ENCODE measurements around the gene MOGAT3. TPM values are rescaled to one million over a fixed set of nuclear protein-coding genes. Genes with fewer than 3 reads are reported as not detected.

The MOGAT3 gene
- total RNA-seq, 2 experiments from 2014 or later, result not detected

DNA sequence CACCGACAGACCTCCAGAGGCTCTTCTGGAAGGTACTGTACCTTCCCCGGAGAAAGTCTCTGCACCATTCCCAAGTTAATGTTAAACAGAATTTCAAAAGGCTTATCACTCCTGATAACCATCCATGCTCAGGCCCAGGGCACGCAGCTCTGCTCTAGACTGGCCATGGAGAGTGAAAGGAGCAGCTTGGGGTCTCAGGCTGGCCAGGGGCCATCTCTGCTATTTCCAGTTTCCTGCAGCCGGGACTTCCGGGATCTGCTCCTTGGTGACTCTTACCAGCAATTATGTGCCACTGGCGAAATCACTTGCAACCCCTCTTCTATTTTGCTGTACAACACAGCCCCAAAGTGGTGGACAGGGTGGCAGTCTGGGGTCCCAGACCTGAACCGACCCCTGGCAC lies 30.8 kb upstream of the MOGAT3 start:
- Mint-ChIP-seq H3K4me3 (no peak overlapping the region), H3K27me3 (ENCODE audit: low read depth) (no peaks in the 10 kb centered on the region), H3K27ac (no peak overlapping the region), H3K4me1 (ENCODE audit: low read depth) (peaks cover 6% of the 10 kb centered on the region), H3K36me3 (ENCODE audit: low read depth) (peaks cover 17% of the 10 kb centered on the region), H3K9me3 (ENCODE audit: insufficient read depth) (no peaks in the 10 kb centered on the region)
- ATAC-seq, result no peak
- POLR2A ChIA-PET, result no interaction called here
- no peak for DNase-seq
- CTCF ChIA-PET, result no interaction called here

GRCh38 chr7:101226721-101227120 lies 25.9 kb upstream of the MOGAT3 start:
- Mint-ChIP-seq H3K36me3 (ENCODE audit: low read depth) (peaks cover 42% of the 10 kb centered on the region), H3K27ac (no peak overlapping the region), H3K4me1 (ENCODE audit: low read depth) (peaks cover 12% of the 10 kb centered on the region), H3K9me3 (ENCODE audit: insufficient read depth) (no peaks in the 10 kb centered on the region), H3K27me3 (ENCODE audit: low read depth) (no peaks in the 10 kb centered on the region), H3K4me3 (no peak overlapping the region)
- POLR2A ChIA-PET, result interaction anchor here (0.7 kb wide), 1 partner anchor 8 kb away, joined by 3 read pairs; the partner anchor contains the start of gene ZNHIT1
- DNase-seq (no peak), ATAC-seq (no peak)
- CTCF ChIA-PET, result interaction anchor here (1.2 to 1.6 kb wide), 2 partner anchors 9 to 56 kb away, joined by 3 to 5 read pairs; partner anchors contain the start of genes PLOD3 and ZNHIT1

DNA sequence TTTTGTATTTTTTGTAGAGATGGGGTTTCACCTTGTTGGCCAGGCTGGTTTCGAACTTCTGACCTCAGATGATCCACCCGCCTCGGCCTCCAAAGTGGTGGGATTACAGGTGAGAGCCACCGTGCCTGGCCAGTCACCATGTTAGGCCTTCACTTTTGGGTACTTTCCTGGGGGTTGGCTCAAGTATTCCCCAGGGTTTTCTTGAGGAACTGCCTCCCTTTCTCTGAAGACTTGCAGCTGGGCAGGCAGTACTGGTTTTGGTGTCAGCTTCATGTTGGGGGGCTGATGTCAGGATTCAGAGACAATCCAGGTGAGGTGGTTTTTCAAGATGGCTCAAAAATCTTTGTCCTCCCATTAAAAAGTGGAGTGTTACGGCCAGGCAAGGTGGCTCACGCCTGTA lies 24.8 kb upstream of the MOGAT3 start:
- Mint-ChIP-seq H3K27ac (no peak overlapping the region), H3K4me3 (no peak overlapping the region), H3K9me3 (ENCODE audit: insufficient read depth) (no peaks in the 10 kb centered on the region), H3K4me1 (ENCODE audit: low read depth) (peaks cover 14% of the 10 kb centered on the region), H3K27me3 (ENCODE audit: low read depth) (no peaks in the 10 kb centered on the region), H3K36me3 (ENCODE audit: low read depth) (peaks cover 43% of the 10 kb centered on the region)
- DNase-seq (no peak), ATAC-seq (no peak)
- ChIA-PET CTCF (interaction anchor here (1.5 to 1.6 kb wide), 2 partner anchors 8 to 33 kb away, joined by 3 to 5 read pairs; partner anchors contain the start of genes PLOD3 and ZNHIT1), POLR2A (no interaction called here)

DNA sequence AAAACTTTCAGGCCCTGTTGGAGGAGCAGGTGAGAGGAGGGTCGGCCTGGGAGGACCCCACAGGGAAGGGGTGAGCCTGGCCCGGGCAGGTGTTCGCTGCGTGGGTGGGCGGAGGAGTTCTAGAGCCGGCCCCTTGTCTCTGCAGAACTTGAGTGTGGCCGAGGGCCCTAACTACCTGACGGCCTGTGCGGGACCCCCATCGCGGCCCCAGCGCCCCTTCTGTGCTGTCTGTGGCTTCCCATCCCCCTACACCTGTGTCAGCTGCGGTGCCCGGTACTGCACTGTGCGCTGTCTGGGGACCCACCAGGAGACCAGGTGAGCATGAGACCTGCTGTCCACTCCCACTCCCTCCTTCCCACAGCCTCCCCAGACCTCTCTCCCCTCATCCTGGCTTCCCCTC lies 22.7 kb upstream of the MOGAT3 start:
- Mint-ChIP-seq H3K27ac (no peak overlapping the region), H3K9me3 (ENCODE audit: insufficient read depth) (no peaks in the 10 kb centered on the region), H3K36me3 (ENCODE audit: low read depth) (peaks cover 37% of the 10 kb centered on the region), H3K4me3 (no peak overlapping the region), H3K27me3 (ENCODE audit: low read depth) (no peaks in the 10 kb centered on the region), H3K4me1 (ENCODE audit: low read depth) (peaks cover 24% of the 10 kb centered on the region)
- ChIA-PET CTCF (no interaction called here), POLR2A (no interaction called here)
- ATAC-seq, result no peak
- DNase-seq, result no peak

GRCh38 chr7:101222275-101222830 lies 21.5 kb upstream of the MOGAT3 start:
- ChIA-PET POLR2A (interaction anchor here (0.6 to 1.1 kb wide), 2 partner anchors 9 to 41 kb away, joined by 4 to 6 read pairs; no protein-coding TSS in a partner anchor), CTCF (no interaction called here)
- Mint-ChIP-seq H3K4me3 (no peak overlapping the region), H3K27ac (no peak overlapping the region), H3K27me3 (ENCODE audit: low read depth) (no peaks in the 10 kb centered on the region), H3K4me1 (ENCODE audit: low read depth) (peaks cover 24% of the 10 kb centered on the region), H3K9me3 (ENCODE audit: insufficient read depth) (no peaks in the 10 kb centered on the region), H3K36me3 (ENCODE audit: low read depth) (peaks cover 33% of the 10 kb centered on the region)
- ATAC-seq, result no peak
- DNase-seq, result no peak

DNA sequence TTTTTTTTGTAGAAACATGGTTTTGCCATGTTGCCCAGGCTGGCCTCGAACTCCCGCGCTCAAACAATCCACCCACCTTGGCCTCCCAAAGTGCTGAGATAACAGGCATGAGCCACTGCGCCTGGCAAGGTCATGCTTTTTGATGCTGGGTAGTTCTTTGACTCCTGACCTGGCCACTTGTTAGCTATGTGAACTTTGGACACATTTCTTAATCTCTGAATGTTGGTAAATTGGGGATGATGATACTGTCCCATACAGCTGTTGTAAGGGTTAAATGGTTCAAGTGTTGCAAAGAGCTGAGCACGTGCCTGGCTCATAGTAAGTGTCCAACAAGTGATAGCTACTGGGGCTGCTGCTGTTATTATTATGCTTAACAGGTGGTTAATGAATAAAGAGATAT lies 19.5 kb upstream of the MOGAT3 start:
- peaks cover 36% of the 10 kb centered on the region for H3K4me1 Mint-ChIP-seq (ENCODE audit: low read depth)
- no peaks in the 10 kb centered on the region for H3K27me3 Mint-ChIP-seq (ENCODE audit: low read depth)
- H3K27ac Mint-ChIP-seq, result no peak overlapping the region
- ATAC-seq, result no peak
- ChIA-PET CTCF (interaction anchor here (0.7 to 5.0 kb wide), 3 partner anchors 23 to 101 kb away, joined by 3 to 64 read pairs (median 4); partner anchors contain the start of genes FIS1 and IFT22), POLR2A (interaction anchor here (1.1 kb wide), 1 partner anchor 31 kb away, joined by 3 read pairs; no protein-coding TSS in a partner anchor)
- no peak for DNase-seq
- H3K36me3 Mint-ChIP-seq (ENCODE audit: low read depth), result peaks cover 43% of the 10 kb centered on the region
- H3K4me3 Mint-ChIP-seq, result no peak overlapping the region
- H3K9me3 Mint-ChIP-seq (ENCODE audit: insufficient read depth), result no peaks in the 10 kb centered on the region

DNA sequence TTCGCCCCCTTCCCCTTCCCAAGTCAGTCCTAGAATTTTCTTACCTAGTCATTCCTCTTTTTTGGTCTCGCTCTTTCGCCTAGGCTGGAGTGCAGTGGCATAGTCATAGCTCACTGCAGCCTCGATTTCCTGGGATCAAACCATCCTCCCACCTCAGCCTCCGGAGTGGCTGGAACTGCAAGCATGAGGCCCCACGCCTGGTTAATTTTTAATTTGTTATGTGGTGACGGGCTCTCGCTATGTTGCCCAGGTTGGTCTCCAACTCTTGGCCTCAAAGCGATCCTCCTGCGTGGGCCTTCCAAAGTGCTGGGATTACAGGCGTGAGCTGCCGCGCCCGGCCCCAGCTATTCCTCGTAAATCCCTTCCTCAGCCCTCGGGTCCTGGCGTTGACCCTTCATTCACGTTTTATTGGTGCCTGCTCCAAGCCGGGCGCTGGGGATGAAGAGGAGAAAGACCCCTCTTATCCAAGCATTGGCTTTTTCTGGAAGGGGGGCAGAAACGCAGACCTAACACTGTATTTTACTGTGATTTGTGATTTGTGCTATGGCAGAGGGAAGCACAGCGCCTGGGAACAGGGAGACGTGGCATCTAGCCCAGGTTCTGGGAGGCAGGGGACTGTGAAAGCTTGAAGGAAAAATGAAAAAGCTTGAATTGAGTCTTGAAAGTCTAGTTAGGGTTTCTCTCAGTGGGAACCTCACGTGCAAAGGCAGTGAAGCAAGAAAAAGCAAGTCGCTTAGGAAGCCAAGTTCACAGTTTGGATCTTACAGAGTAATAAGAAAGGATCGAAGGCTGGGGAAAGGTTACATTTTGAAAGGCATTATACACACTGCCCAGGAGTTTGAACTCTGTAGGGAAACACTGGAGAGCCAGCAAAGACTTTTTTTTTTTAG lies 17.6 kb upstream of the MOGAT3 start:
- peaks cover 37% of the 10 kb centered on the region for H3K36me3 Mint-ChIP-seq (ENCODE audit: low read depth)
- peak overlapping the region; percentile 96 for H3K4me3 Mint-ChIP-seq
- H3K4me1 Mint-ChIP-seq (ENCODE audit: low read depth), result peaks cover 36% of the 10 kb centered on the region
- ATAC-seq, result peak; percentile 11
- POLR2A ChIA-PET, result interaction anchor here (0.6 to 2.4 kb wide), 13 partner anchors 9 to 632 kb away, joined by 3 to 20 read pairs (median 3); partner anchors contain the start of genes FIS1 and SRRT
- CTCF ChIA-PET, result interaction anchor here (0.7 to 5.0 kb wide), 19 partner anchors 8 to 513 kb away, joined by 3 to 64 read pairs (median 5); partner anchors contain the start of genes FIS1 and POP7
- H3K9me3 Mint-ChIP-seq (ENCODE audit: insufficient read depth), result no peaks in the 10 kb centered on the region
- H3K27me3 Mint-ChIP-seq (ENCODE audit: low read depth), result no peaks in the 10 kb centered on the region
- DNase-seq, result no peak
- H3K27ac Mint-ChIP-seq, result peak overlapping the region; percentile 88

DNA sequence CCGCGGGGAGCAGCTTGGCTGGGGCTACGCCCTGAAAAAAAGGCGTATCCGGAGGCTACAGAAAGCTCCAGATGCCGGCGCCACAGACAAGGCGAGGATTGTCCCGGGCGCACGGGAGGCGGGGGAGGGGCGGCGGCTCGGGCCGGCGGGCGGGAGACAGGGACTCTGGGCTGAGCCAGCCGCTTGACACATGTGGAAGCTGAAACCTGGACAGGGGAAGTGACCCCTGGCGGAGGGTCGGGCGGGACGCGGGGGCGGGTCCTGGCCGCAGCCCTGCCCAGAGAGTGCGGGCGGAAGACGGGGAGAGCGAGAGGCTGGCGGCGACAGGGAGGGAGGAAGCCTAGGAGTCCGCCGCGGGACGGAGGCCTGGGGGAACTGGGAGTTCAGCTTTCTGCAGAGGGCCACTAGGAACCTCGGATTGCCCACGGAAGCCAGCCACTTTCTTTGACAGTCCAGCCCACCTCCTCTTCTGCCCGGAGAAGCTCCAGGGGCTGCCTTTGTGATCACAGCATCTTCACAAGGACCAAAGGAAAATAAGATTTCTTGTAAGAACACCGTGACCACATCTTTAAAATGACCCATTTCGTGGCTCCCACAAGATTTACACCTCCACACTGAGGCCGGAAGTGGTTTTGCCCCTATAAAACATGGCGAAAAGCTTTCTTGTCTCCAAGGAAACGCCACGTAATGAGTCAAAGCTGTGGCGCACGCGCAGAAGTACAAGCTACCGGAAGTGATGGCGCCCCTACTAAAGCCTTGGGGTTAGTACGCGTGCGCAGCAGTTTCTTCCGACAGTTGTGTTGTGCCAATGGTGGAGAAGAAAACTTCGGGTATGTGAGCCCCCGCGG lies 16.8 kb upstream of the MOGAT3 start, which contains the start of the genes PLOD3 and ZNHIT1:
PLOD3 (minus strand) TSS at position 194 of the 848 bp plus-strand sequence. CDS start 307 bp downstream, outside the sequence.
ZNHIT1 (plus strand) TSS at position 778 of the 848 bp plus-strand sequence; CDS start at position 809, 31 bp downstream.
- ChIA-PET POLR2A (interaction anchor here (0.6 to 2.4 kb wide), 14 partner anchors 10 to 1202 kb away, joined by 3 to 20 read pairs (median 3); partner anchors contain the start of genes FIS1, SRRT and TRIM56), CTCF (interaction anchor here (0.7 to 5.0 kb wide), 21 partner anchors 9 to 512 kb away, joined by 3 to 64 read pairs (median 5); partner anchors contain the start of genes FIS1 and POP7)
- peaks cover 30% of the 10 kb centered on the region for H3K36me3 Mint-ChIP-seq (ENCODE audit: low read depth)
- peak within 1 kb of the TSS; percentile 96 for H3K4me3 Mint-ChIP-seq
- no peaks in the 10 kb centered on the region for H3K27me3 Mint-ChIP-seq (ENCODE audit: low read depth)
- peak within 1 kb of the TSS; percentile 88 for H3K27ac Mint-ChIP-seq
- H3K4me1 Mint-ChIP-seq (ENCODE audit: low read depth), result peaks cover 36% of the 10 kb centered on the region
- DNase-seq (peak; percentile 99), ATAC-seq (peak; percentile 71)
- no peaks in the 10 kb centered on the region for H3K9me3 Mint-ChIP-seq (ENCODE audit: insufficient read depth)

DNA sequence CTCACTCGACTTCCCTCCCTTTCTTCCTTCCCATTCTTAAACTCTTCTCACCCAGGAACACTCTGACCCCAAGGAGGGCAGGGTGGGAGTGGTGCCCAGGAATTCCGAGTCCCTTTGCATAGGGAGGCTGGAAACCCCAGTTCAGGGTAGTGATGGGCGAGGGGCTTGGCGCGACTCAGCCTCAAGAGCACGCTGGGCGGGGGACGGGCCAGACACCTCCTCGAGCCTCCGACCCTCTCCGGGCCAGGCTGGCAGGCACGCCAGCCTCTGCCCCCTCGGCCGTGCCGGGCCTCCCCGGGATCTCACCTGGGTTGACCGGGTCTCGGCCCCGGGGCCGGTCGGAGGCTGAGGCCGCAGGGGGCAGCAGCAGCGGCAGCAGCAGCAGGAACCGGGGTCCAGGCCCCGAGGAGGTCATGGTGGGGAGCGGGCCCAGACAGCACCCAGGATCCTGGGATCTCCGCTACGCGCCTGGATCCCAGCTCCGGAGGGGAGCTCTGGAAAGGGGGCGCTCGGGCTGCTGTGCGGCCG lies 16.1 kb upstream of the MOGAT3 start:
- ChIA-PET POLR2A (interaction anchor here (0.8 to 2.4 kb wide), 6 partner anchors 24 to 328 kb away, joined by 3 to 20 read pairs (median 4); partner anchors contain the start of genes FIS1 and TRIM56), CTCF (interaction anchor here (0.9 to 5.0 kb wide), 20 partner anchors 9 to 511 kb away, joined by 3 to 64 read pairs (median 5); partner anchors contain the start of genes FIS1 and POP7)
- Mint-ChIP-seq H3K4me1 (ENCODE audit: low read depth) (peaks cover 33% of the 10 kb centered on the region), H3K4me3 (peak overlapping the region; percentile 96), H3K36me3 (ENCODE audit: low read depth) (peaks cover 25% of the 10 kb centered on the region), H3K27me3 (ENCODE audit: low read depth) (no peaks in the 10 kb centered on the region), H3K9me3 (ENCODE audit: insufficient read depth) (no peaks in the 10 kb centered on the region), H3K27ac (peak overlapping the region; percentile 88)
- DNase-seq (no peak), ATAC-seq (no peak)

DNA sequence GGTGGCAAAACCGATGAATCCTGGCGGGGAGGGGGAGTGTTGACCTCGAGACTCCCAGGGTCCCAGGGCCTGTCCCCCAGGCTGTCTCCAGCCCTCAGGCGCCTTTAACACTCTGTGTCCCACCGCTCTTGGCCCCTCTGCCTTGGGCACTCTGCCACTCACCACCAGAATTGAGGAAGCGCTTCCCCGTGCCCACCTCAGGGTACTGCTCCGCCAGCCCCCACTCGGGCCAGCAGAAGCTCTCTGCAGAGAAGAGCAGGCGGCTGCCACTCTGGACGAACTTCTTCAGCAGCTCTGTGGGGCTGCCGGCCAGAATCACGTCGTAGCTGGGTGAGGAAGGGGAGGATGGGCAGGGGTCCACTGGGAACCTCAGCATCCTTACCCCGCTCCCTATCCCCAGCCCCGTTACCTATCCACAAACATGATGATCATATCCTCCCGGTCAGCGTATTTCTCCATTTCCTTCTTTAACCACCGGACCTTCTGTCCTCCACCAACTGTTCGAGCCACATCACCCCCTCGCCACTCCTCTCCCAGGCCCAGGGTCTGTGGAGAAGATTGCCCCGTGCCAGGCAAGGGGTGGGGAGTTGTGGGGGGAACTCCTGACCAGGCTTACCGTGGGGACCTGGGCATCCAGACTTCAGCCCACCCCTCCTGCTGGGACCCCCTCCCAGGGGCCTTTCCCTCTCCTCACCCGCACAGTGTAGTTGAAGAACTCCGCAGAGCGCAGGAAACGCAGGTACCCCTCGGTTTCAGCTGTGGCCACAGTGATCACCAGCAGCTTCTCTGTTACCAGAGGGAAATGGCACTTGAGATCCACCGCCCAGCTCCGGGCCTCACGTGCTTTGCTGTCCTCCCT lies 15.4 kb upstream of the MOGAT3 start:
- Mint-ChIP-seq H3K27ac (peak overlapping the region; percentile 82), H3K4me1 (ENCODE audit: low read depth) (peaks cover 27% of the 10 kb centered on the region), H3K27me3 (ENCODE audit: low read depth) (no peaks in the 10 kb centered on the region), H3K4me3 (peak overlapping the region; percentile 96), H3K9me3 (ENCODE audit: insufficient read depth) (no peaks in the 10 kb centered on the region), H3K36me3 (ENCODE audit: low read depth) (peaks cover 20% of the 10 kb centered on the region)
- ChIA-PET CTCF (interaction anchor here (0.6 to 5.0 kb wide), 9 partner anchors 16 to 510 kb away, joined by 3 to 64 read pairs (median 8); partner anchors contain the start of genes FIS1 and POP7), POLR2A (interaction anchor here (2.4 kb wide), 1 partner anchor 28 kb away, joined by 20 read pairs; the partner anchor contains the start of gene FIS1)
- no peak for DNase-seq
- ATAC-seq, result no peak
